Mucosa of rectum (tissue), 2 donors: ENCODE results near the gene RAG1.

Experiments used
- H3K27ac ChIP-seq, 2 donors: one replicate each; pipeline ENCODE4 v1.7.0; 2013; ENCODE audit warnings: inconsistent platforms in 2 of 2, low read depth in 2 of 2, low read length in 2 of 2
- H3K27me3 ChIP-seq, 2 donors: one replicate each; pipeline ENCODE4 v1.7.0; 2013; ENCODE audit warnings: low read length in 2 of 2; ENCODE audit not compliant: control insufficient read depth in 2 of 2, insufficient read depth in 2 of 2
- H3K36me3 ChIP-seq, 2 donors: one replicate each; pipeline ENCODE4 v1.7.0; 2013; ENCODE audit warnings: low read length in 2 of 2; ENCODE audit not compliant: control insufficient read depth in 2 of 2, insufficient read depth in 2 of 2
- H3K4me1 ChIP-seq, 2 donors: one replicate each; pipeline ENCODE4 v1.7.0; 2013; ENCODE audit warnings: low read length in 2 of 2, mild to moderate bottlenecking in 1 of 2; ENCODE audit not compliant: control insufficient read depth in 2 of 2, insufficient read depth in 2 of 2
- H3K4me3 ChIP-seq, 2 donors: one replicate each; pipeline ENCODE4 v1.7.0; 2013; ENCODE audit warnings: low read length in 2 of 2
- H3K9ac ChIP-seq, 2 donors: one replicate each; pipeline ENCODE4 v1.7.0; 2013; ENCODE audit warnings: low read length in 2 of 2, low read depth in 1 of 2, mild to moderate bottlenecking in 1 of 2
- H3K9me3 ChIP-seq, 2 donors: one replicate each; pipeline ENCODE4 v1.7.0; 2013; ENCODE audit warnings: low read length in 2 of 2; ENCODE audit not compliant: control insufficient read depth in 2 of 2
- donor health status: healthy.
- donor health status: Normal muscosa, but diverticular disease.

Gene RAG1

DNA sequence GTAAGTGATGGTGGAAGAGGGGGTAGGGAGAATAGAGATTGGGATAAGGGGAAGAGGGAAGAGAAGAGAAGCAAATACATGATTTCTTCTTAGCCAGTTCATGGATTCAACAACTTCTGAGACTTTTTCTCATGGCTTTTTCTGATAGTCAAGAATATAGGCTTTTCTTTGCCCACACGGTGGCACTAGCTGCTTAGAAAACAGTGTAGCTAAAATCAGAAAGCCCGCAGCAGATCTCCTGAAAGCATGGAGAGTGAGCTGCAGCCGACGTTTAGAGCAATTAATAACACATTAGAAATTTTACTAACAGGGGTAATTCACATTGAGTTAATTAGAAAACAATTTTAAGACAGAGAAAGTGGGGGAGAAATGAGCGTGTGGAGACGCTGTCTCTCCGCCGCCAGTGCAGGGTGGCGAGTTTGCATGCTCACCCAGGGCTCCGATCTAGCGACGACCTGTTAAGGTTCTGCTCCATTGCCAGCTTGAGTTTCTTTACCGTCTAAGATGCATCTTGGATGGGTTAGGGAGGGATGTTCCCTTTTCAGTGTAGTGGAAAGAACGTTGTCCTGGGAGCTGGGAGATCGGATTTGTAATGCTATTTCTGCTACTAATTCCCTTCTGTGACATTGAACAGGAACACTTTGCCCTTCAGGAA lies 3.3 kb upstream of the RAG1 start:
- H3K4me1 ChIP-seq = no peaks in the 10 kb centered on the region
- peak overlapping the region; percentile 36 to 62 for H3K4me3 ChIP-seq
- H3K9me3 ChIP-seq = no peaks in the 10 kb centered on the region
- H3K36me3 ChIP-seq = no peaks in the 10 kb centered on the region
- H3K9ac ChIP-seq = no peak overlapping the region
- no peak overlapping the region for H3K27ac ChIP-seq
- H3K27me3 ChIP-seq = peaks cover 0 to 5% of the 10 kb centered on the region in 2 donors

DNA sequence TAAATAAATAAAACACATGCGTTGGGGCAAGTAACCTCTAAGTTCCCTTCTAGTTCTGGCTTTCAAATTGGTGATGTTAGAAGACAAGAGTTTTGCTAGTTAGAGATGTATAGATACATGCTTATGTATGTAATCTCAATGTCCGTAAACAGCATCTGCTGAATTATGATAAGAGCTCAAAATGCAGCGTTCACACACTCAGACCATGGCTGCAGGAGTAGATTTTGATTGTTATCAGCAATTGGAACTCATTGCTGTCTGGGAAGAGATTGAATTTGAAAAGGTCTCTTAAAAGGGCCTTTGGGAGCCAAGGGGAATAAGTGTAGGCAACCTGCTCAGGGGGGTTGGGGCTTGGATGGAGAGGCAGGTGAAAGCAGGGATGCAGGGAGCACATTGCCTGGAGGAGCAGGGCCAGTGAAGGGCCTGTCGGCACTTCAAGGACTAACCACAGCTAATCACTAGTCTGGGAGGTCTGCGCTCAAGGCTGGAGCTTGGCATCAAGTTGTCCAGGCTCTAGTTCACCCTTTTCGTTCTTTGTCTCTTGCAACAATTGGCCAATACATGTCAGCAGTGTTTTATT lies 2.7 kb upstream of the RAG1 start:
- Histone ChIP-seq H3K4me1 (no peaks in the 10 kb centered on the region), H3K9ac (no peak overlapping the region), H3K36me3 (no peaks in the 10 kb centered on the region), H3K9me3 (no peaks in the 10 kb centered on the region), H3K4me3 (peak overlapping the region in 1 of 2 donors; percentile 62), H3K27me3 (peaks cover 0 to 5% of the 10 kb centered on the region in 2 donors), H3K27ac (no peak overlapping the region)

DNA sequence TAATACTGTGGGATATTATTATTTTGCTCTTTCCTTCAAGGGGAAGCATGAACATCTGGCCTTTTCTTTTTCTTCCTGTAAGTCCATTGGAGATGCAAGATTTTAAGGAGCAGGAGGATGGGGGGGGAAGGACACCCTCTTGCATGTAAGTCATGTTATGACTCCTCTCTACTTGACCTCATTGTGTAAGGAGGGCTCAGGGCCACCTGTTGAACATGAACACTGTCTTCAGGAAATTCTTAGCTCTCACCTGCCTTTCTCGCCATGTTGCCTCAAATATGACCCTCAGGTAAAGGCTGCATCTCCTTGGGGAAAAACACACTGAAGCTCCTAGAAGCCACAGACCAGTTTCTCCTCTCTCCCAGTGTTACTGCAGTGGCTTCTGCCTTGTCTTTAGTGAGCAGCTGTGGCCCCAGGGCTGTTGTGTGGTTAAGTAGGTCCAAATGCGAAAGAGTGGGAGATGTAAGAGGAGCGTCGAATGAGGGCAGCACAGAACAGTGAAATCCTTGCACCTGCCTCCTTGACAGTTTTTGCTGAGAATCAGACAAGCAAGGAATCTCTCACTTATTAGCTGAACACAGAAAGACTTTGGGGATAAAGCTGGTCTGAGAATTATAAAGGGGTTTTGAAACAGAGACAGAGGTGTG lies 1.3 kb upstream of the RAG1 start:
- Histone ChIP-seq H3K36me3 (no peaks in the 10 kb centered on the region), H3K9me3 (no peaks in the 10 kb centered on the region), H3K4me3 (no peak overlapping the region), H3K9ac (no peak overlapping the region), H3K4me1 (no peaks in the 10 kb centered on the region), H3K27me3 (peaks cover 0 to 5% of the 10 kb centered on the region in 2 donors), H3K27ac (no peak overlapping the region)

DNA sequence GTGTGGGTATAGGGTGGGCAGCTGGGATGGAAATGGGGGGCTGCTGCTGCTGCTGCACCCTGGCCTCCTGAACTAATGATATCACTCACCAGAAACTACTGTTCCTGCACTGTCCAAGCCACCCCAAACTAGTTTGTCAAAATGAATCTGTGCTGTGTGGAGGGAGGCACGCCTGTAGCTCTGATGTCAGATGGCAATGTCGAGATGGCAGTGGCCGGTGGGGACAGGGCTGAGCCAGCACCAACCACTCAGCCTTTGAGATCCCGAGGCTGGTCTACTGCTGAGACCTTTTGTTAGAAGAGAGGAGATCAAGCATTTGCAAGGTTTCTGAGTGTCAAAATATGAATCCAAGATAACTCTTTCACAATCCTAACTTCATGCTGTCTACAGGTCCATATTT lies 1.3 kb downstream of the RAG1 start:
- Histone ChIP-seq H3K36me3 (no peaks in the 10 kb centered on the region), H3K4me3 (no peak overlapping the region), H3K9ac (no peak overlapping the region), H3K9me3 (no peaks in the 10 kb centered on the region), H3K4me1 (no peaks in the 10 kb centered on the region), H3K27ac (no peak overlapping the region), H3K27me3 (peaks cover 0 to 5% of the 10 kb centered on the region in 2 donors)

DNA sequence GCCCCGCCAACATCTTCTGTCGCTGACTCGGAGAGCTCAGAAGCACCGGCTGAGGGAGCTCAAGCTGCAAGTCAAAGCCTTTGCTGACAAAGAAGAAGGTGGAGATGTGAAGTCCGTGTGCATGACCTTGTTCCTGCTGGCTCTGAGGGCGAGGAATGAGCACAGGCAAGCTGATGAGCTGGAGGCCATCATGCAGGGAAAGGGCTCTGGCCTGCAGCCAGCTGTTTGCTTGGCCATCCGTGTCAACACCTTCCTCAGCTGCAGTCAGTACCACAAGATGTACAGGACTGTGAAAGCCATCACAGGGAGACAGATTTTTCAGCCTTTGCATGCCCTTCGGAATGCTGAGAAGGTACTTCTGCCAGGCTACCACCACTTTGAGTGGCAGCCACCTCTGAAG lies 6.7 kb downstream of the RAG1 start:
- Histone ChIP-seq H3K27ac (no peak overlapping the region), H3K4me3 (no peak overlapping the region), H3K36me3 (no peaks in the 10 kb centered on the region), H3K27me3 (no peaks in the 10 kb centered on the region), H3K4me1 (no peaks in the 10 kb centered on the region), H3K9ac (no peak overlapping the region), H3K9me3 (no peaks in the 10 kb centered on the region)

DNA sequence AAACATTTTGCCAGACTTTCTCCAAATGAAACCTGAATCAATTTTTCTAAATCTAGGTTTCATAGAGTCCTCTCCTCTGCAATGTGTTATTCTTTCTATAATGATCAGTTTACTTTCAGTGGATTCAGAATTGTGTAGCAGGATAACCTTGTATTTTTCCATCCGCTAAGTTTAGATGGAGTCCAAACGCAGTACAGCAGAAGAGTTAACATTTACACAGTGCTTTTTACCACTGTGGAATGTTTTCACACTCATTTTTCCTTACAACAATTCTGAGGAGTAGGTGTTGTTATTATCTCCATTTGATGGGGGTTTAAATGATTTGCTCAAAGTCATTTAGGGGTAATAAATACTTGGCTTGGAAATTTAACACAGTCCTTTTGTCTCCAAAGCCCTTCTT lies 9.6 kb downstream of the RAG1 start:
- no peak overlapping the region for H3K27ac ChIP-seq

DNA sequence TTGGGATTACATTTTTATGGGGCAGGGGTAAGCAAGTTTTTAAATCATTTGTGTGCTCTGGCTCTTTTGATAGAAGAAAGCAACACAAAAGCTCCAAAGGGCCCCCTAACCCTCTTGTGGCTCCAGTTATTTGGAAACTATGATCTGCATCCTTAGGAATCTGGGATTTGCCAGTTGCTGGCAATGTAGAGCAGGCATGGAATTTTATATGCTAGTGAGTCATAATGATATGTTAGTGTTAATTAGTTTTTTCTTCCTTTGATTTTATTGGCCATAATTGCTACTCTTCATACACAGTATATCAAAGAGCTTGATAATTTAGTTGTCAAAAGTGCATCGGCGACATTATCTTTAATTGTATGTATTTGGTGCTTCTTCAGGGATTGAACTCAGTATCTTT lies 10.1 kb downstream of the RAG1 start:
- H3K9me3 ChIP-seq = no peaks in the 10 kb centered on the region
- no peaks in the 10 kb centered on the region for H3K27me3 ChIP-seq
- no peaks in the 10 kb centered on the region for H3K36me3 ChIP-seq
- H3K4me1 ChIP-seq = no peaks in the 10 kb centered on the region
- H3K9ac ChIP-seq = no peak overlapping the region
- no peak overlapping the region for H3K27ac ChIP-seq
- no peak overlapping the region for H3K4me3 ChIP-seq

More for the DNA sequence above, 9.6 kb downstream of the RAG1 start:
- no peak overlapping the region for H3K9ac ChIP-seq
- H3K27me3 ChIP-seq = no peaks in the 10 kb centered on the region
- no peak overlapping the region for H3K4me3 ChIP-seq
- no peaks in the 10 kb centered on the region for H3K9me3 ChIP-seq
- H3K4me1 ChIP-seq = no peaks in the 10 kb centered on the region
- no peaks in the 10 kb centered on the region for H3K36me3 ChIP-seq

DNA sequence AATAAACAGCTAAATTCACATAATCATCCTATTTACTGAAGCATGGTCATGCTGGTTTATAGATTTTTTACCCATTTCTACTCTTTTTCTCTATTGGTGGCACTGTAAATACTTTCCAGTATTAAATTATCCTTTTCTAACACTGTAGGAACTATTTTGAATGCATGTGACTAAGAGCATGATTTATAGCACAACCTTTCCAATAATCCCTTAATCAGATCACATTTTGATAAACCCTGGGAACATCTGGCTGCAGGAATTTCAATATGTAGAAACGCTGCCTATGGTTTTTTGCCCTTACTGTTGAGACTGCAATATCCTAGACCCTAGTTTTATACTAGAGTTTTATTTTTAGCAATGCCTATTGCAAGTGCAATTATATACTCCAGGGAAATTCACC lies 10.7 kb downstream of the RAG1 start:
- Histone ChIP-seq H3K4me1 (no peaks in the 10 kb centered on the region), H3K27me3 (no peaks in the 10 kb centered on the region), H3K4me3 (no peak overlapping the region), H3K9ac (no peak overlapping the region), H3K27ac (no peak overlapping the region), H3K9me3 (no peaks in the 10 kb centered on the region), H3K36me3 (no peaks in the 10 kb centered on the region)

DNA sequence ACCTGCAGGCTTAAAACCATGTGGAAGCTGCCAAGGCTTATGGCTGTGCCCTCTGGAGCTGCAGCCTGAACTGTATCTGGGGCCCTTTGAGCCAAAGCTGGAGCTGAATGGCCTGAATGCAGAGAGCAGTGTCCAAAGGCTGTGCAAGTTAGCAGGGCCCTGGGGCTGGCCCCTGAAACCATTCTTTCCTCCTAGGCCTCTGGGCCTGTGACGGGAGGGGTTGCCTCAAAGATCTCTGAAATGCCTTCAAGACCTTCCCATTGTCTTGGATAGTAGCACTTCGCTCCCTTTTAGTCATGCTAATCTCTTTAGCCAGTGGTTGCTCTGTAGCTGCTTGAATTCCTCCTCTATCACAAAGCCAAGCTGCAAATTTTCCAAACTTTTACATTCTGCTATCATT lies 13.7 kb downstream of the RAG1 start:
- H3K4me3 ChIP-seq = no peak overlapping the region

DNA sequence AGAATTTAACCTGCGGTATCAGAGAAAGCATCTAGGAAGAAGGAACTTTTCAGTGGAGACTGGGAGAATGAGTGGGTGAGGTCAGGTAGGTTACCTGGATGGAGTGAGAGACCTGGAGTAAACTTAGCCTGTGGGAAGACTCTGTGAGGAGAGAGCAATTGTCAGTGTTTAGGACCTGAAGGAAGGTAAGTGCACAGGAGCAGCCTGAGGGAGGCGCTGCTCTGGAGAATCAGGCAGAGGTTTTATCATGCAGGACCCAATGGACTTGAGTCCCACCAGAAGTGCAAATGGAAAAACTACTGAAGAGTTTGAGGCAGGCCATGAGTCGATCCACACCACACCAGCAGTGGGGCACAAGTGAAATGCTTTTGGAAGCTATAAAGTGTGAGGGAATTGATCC lies 15.9 kb downstream of the RAG1 start:
- Histone ChIP-seq H3K27me3 (no peaks in the 10 kb centered on the region), H3K9ac (no peak overlapping the region), H3K27ac (no peak overlapping the region), H3K9me3 (no peaks in the 10 kb centered on the region), H3K4me3 (no peak overlapping the region), H3K4me1 (no peaks in the 10 kb centered on the region), H3K36me3 (no peaks in the 10 kb centered on the region)

More for the DNA sequence above, 13.7 kb downstream of the RAG1 start:
- Histone ChIP-seq H3K4me1 (no peaks in the 10 kb centered on the region), H3K9me3 (no peaks in the 10 kb centered on the region), H3K27ac (no peak overlapping the region), H3K27me3 (no peaks in the 10 kb centered on the region), H3K9ac (no peak overlapping the region), H3K36me3 (no peaks in the 10 kb centered on the region)
